ENCODE results near the gene SLIT3.

DNA sequence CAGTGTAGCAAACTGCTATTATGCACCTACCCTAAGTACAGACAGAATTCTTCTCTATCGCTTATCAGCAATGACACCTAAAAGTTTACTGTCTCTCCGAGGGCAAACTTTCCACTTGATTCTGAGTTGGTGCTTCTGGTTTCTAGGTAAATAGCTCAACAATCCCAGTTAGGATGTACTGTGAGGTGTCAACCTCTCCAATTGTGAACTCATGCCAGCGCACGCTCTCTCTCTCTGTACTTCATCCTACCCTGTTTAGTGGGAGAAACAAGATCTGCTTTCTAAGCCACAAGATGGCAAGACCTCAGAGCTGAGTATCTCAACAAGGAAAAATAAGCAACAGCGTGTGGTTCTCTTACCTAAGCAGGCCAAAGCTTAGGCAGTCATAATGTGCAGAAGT, 335.3 kb downstream of the SLIT3 start:
- TF ChIP-seq CTCF (conservative IDR thresholded peaks at IDR 0.05; ENCODE audit: low read length) (no peak), EZH2phosphoT487 (IDR thresholded peaks at IDR 0.05; ENCODE audit: borderline replicate concordance) (no peak)

Data from Loucy (cell line).